Measurements from ENCODE around the gene ASCC1.

The ASCC1 gene

GRCh38 chr10:72065439-72066025, 150.5 kb downstream of the ASCC1 start:
- no peak for DNase-seq (ENCODE audit: low spot score)

GRCh38 chr10:72063703-72064391, 152.2 kb downstream of the ASCC1 start:
- no peak for DNase-seq (ENCODE audit: low spot score)

GRCh38 chr10:72062832-72063702, 153.0 kb downstream of the ASCC1 start:
- DNase-seq (ENCODE audit: low spot score), result no peak

- DNase-seq (ENCODE audit: low spot score), result no peak
Observed at GRCh38 chr10:72062382-72062781, 153.7 kb downstream of the ASCC1 start.

GRCh38 chr10:72061930-72062329, 154.1 kb downstream of the ASCC1 start:
- DNase-seq (ENCODE audit: low spot score), result no peak

DNA sequence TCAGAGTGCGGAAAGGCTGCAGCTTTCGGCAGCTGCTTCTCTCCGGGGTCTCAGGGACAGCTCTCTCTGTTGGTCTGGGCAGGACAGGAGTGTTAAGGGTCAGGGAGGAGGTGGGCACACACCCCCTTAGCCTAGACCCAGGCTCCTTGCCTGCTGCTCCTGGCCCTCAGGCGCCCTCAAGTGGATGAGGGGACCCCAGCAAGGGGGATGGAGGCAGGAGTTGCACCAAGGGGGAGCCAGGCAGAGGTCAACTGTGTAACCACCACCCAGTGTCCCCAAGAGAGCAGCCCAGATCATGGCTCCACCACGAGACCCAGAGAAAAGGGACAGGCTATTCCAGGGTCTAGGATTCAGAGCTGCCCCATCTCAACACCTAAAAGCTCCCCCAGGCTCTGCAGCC, 154.6 kb downstream of the ASCC1 start:
- DNase-seq (ENCODE audit: low spot score), result peak; percentile 47

- DNase-seq (ENCODE audit: low spot score), result no peak
Observed at GRCh38 chr10:72059843-72060822, 155.9 kb downstream of the ASCC1 start.

- no peak for DNase-seq (ENCODE audit: low spot score)
Observed at GRCh38 chr10:72058989-72059842, 156.9 kb downstream of the ASCC1 start.

GRCh38 chr10:72058347-72058898, 157.7 kb downstream of the ASCC1 start:
- DNase-seq (ENCODE audit: low spot score), result no peak

DNA sequence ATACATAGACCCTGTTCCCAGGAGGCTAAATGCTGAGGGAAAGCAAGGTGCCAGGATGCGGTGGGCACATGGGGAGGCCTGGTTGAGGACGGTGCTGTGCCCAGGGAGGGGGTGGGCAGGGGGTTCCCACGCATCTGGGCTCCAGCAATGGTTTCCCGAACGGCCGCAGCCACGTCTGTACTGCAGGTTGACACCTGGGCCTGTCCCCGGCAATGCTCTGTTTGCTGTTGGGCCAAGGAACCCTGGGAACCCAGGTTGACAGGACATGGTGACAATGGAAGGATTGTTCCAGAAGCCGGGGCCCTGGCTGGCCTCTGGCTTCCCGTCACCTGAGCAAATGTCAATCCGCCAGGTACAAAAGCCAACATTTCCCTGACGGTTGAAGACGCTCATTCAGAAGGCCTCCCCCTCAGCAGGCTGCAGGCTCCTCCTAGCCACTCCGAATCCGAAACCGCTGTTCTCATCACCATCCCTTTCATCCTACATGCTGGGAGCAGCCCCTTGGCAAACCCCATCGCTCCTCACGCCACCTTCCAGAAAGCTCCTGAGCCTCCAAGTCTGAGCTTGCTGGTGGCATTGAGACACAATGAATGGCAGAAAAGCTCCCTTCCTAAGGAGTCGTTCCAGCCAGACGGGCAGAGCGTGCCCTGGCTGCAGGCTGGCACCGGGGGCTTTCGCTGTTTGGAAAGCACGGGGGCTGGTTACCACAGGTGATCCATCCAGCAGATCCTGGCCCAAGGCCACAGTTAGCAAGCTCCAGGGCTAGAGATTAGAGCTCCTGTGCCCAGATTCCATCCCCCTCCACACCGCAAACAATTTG, 158.9 kb downstream of the ASCC1 start:
- DNase-seq (ENCODE audit: low spot score), result no peak

DNA sequence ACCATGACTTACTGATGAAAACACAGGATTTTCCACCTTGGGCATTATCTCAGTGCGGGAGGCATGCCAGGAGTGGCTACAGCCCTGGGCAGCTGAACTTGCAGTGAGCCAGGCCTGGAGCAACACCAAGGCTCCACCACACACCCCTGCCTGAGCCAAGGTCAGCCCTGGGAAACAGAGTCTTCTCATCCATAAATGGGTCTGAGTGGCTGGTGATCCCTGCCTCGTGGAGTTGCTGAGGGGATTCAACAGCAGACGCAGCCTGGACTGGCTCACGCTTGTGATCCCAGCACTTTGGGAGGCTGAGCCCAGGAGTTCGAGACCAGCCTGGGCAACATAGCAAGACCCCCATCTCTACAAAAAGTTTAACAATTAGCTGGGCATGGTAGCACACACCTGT, 160.0 kb downstream of the ASCC1 start:
- DNase-seq (ENCODE audit: low spot score), result no peak

GRCh38 chr10:72053690-72054089, 162.4 kb downstream of the ASCC1 start:
- DNase-seq (ENCODE audit: low spot score), result no peak

DNA sequence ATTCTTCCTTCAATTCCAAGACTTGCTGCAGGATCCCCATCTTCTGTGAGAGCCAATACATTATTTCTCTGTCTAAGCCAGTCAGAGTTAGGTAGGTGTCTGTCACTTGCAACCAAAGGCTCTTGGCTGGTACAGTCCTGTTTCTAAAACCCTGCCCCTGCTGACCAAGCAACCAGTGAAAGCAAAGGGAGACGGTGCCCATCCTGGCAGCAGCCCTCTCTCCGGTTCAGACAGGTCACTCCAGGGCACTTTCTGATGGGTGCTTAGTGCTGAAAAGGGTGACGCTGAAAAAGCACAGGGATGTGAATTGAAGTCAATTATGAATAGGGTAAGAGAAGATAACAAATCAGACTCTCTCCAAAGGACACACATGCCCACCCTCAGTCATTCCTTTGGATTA, 165.2 kb downstream of the ASCC1 start:
- DNase-seq (ENCODE audit: low spot score), result no peak

GRCh38 chr10:72049969-72050781, 165.9 kb downstream of the ASCC1 start:
- no peak for DNase-seq (ENCODE audit: low spot score)

- DNase-seq (ENCODE audit: low spot score), result no peak
Observed at GRCh38 chr10:72049472-72049871, 166.6 kb downstream of the ASCC1 start.

- peak; percentile 82 for DNase-seq (ENCODE audit: low spot score)
Observed at GRCh38 chr10:72048450-72049124, 167.5 kb downstream of the ASCC1 start.

All from HuH-7.5 (cell line).